KMS-11 (cell line): ENCODE measurements around the gene CAT.

Experiments
- H2AFZ ChIP-seq: fragments of 200-600 bp; sonication (generic); 2 replicates; pipeline ENCODE4 v1.6.1; 2016; ENCODE audit warnings: antibody characterized with exemption, mixed run types, low read depth
- H3K27ac ChIP-seq: fragments of 200-600 bp; sonication (generic); 2 replicates; pipeline ENCODE4 v1.6.1; 2016; ENCODE audit warnings: mild to moderate bottlenecking, mixed run types
- H3K27me3 ChIP-seq: fragments of 200-600 bp; sonication (generic); 2 replicates; pipeline ENCODE4 v1.6.1; 2017; ENCODE audit warnings: mild to moderate bottlenecking, low read depth, mixed run types, moderate library complexity; ENCODE audit not compliant: insufficient read depth
- H3K36me3 ChIP-seq: fragments of 200-600 bp; sonication (generic); 2 replicates; pipeline ENCODE4 v1.6.1; 2017; ENCODE audit warnings: mild to moderate bottlenecking, mixed run types; ENCODE audit not compliant: insufficient read depth
- H3K4me1 ChIP-seq: fragments of 200-600 bp; sonication (generic); 2 replicates; pipeline ENCODE4 v1.6.1; 2016; ENCODE audit warnings: mild to moderate bottlenecking, low read depth, mixed run types; ENCODE audit not compliant: poor library complexity, severe bottlenecking
- H3K4me2 ChIP-seq: fragments of 200-600 bp; sonication (generic); 2 replicates; pipeline ENCODE4 v1.7.0; 2016; ENCODE audit warnings: mild to moderate bottlenecking, mixed run types
- H3K4me3 ChIP-seq: fragments of 200-600 bp; sonication (generic); IDR thresholded peaks from 2 replicates; pipeline ENCODE4 v1.6.1; 2017; ENCODE audit warnings: low read depth, low read length, mixed read lengths; ENCODE audit not compliant: insufficient read depth
- H3K79me2 ChIP-seq: fragments of 200-600 bp; sonication (generic); 2 replicates; pipeline ENCODE4 v1.6.1; 2016; ENCODE audit warnings: low read depth, mixed run types; ENCODE audit not compliant: insufficient read depth
- H3K9ac ChIP-seq: fragments of 200-600 bp; sonication (generic); 2 replicates; pipeline ENCODE4 v1.6.1; 2016; ENCODE audit warnings: mild to moderate bottlenecking, mixed run types
- H4K20me1 ChIP-seq: fragments of 200-600 bp; sonication (generic); 2 replicates; pipeline ENCODE4 v1.6.1; 2016; ENCODE audit warnings: mild to moderate bottlenecking, mixed run types; ENCODE audit not compliant: insufficient read depth
- TF ChIP-seq, protein P1 (sequence below): fragments of 200-600 bp; sonication (generic); conservative IDR thresholded peaks from 2 replicates; pipeline ENCODE4 v1.6.1; 2017; ENCODE audit warnings: low read depth, mild to moderate bottlenecking, antibody characterized with exemption, low read length, moderate library complexity, mixed read lengths

The CAT gene

DNA sequence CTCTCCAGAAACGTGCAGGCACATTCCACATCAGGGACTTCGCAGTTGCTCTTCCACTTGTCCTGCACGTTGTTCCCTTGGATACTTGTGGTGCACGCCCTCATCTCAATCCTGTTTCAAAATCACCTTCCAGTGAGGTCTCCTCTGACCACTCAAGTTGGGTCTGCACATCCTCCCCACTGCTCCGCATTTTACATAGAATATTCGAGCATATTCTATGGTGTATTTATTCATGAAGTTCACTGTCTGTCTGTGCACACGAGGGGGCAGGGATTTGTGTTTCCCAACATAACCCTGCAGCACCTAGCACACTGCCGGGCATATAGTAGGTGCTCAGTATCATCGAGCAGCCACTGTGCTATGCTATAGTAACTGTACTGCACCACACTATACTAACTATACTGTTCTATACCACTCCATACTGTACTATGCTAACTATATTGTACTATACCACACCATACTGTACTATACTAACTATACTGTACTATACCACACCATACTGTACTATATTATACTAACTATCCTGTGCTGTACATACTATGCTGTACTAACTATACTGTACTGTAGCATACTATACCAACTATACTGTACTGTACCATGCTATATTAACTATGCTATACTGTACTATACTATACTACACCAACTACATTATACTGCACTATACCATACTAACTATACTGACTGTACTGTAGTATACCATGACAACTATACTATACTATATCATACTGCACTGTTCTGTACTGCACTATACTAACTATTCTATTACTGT is 44.6 kb downstream of the CAT start:
- H3K4me3 ChIP-seq: no peak overlapping the region
- H3K79me2 ChIP-seq: no peaks in the 10 kb centered on the region
- H3K9ac ChIP-seq: no peak overlapping the region
- no peaks in the 10 kb centered on the region for H3K27me3 ChIP-seq
- no peak overlapping the region for H3K27ac ChIP-seq
- H4K20me1 ChIP-seq: no peaks in the 10 kb centered on the region
- H3K36me3 ChIP-seq: no peaks in the 10 kb centered on the region
- H3K4me1 ChIP-seq: peaks cover 3% of the 10 kb centered on the region
- no peak overlapping the region for H2AFZ ChIP-seq
- TF ChIP-seq, protein P1, sequence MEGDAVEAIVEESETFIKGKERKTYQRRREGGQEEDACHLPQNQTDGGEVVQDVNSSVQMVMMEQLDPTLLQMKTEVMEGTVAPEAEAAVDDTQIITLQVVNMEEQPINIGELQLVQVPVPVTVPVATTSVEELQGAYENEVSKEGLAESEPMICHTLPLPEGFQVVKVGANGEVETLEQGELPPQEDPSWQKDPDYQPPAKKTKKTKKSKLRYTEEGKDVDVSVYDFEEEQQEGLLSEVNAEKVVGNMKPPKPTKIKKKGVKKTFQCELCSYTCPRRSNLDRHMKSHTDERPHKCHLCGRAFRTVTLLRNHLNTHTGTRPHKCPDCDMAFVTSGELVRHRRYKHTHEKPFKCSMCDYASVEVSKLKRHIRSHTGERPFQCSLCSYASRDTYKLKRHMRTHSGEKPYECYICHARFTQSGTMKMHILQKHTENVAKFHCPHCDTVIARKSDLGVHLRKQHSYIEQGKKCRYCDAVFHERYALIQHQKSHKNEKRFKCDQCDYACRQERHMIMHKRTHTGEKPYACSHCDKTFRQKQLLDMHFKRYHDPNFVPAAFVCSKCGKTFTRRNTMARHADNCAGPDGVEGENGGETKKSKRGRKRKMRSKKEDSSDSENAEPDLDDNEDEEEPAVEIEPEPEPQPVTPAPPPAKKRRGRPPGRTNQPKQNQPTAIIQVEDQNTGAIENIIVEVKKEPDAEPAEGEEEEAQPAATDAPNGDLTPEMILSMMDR: no peak
- no peak overlapping the region for H3K4me2 ChIP-seq

DNA sequence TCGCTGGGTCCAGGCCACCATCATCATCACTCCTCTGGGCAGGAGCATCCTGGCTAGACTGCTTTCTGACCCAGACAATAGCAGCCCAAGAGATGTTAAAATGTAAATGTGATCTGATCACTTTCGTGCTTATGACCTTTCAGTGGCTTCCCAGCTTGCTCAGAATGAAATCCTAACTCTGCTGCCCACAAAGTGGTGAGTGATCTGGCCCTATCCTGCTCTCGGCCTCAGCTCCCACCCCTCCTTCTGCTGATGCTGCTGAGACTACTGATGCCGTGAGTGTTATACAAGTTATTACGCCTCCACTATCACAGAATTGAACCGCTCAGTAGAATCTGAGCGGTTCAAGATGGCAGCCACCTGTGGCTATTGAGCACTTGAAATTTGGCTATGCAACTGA is 48.7 kb downstream of the CAT start:
- H3K79me2 ChIP-seq: no peaks in the 10 kb centered on the region
- H3K9ac ChIP-seq: no peak overlapping the region
- H2AFZ ChIP-seq: no peak overlapping the region
- H3K36me3 ChIP-seq: no peaks in the 10 kb centered on the region
- H3K27ac ChIP-seq: no peak overlapping the region
- H3K4me2 ChIP-seq: no peak overlapping the region
- no peaks in the 10 kb centered on the region for H4K20me1 ChIP-seq
- TF ChIP-seq, protein P1: no peak
- H3K27me3 ChIP-seq: no peaks in the 10 kb centered on the region
- no peaks in the 10 kb centered on the region for H3K4me1 ChIP-seq
- no peak overlapping the region for H3K4me3 ChIP-seq

DNA sequence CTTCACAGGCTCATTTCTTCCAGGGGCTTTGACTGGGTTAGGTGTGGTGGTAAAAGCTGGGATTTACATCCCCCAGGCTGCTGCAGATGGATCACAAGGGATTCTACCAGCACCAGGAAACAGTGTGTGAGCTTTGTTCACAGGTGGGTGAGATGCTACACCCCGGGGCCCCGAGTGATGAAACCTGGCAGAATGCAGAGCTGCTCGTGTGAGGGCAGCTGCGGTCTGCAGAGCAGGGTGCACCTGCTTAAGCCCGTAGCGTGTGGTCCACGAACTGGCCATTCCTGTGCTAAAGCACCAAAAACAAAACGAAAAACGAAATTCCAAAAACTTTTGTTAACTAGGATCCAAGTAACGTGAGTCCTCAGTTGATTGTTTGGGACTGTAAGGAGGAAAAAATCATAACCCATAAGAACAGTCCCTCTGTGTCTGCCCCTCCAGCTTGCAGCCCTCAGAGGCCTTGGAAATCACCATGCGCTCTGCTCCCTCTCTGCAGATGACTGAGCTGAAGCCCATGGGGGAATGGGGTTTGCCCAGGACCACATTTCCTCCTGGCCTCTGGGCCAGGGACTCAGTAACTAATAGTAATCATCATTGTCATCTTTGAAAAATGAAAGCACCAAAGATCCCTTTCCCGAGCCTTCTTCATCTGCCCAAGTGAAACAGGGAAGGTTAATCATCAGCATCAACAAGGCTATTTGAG is 50.3 kb downstream of the CAT start:
- Histone ChIP-seq H3K79me2 (no peaks in the 10 kb centered on the region), H3K4me3 (no peak overlapping the region), H3K4me1 (no peaks in the 10 kb centered on the region), H4K20me1 (no peaks in the 10 kb centered on the region), H3K27ac (no peak overlapping the region), H3K27me3 (no peaks in the 10 kb centered on the region), H3K4me2 (no peak overlapping the region), H2AFZ (no peak overlapping the region), H3K36me3 (no peaks in the 10 kb centered on the region), H3K9ac (no peak overlapping the region)
- TF ChIP-seq, protein P1: no peak

DNA sequence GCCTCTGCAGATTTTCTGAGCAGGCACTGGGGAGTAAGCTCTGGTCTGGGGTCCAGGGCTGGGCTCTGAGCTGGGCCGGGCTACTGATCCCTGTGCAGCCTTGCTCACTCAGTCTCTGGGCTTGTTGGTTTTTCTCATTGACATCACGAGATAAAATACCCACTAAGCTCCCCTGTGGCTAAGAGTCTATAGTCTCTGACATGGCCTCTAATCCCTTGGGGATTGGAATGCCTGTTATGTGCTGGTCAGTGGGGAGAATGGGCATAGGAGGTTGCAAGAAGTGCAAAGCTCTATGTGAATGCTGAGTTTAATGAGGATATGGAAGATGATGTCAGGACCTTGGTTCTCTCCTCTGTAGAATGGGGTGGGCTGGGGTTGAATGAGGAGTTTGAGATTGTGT is 51.6 kb downstream of the CAT start:
- Histone ChIP-seq H3K27me3 (no peaks in the 10 kb centered on the region), H3K36me3 (no peaks in the 10 kb centered on the region), H3K4me1 (no peaks in the 10 kb centered on the region), H3K4me3 (no peak overlapping the region), H2AFZ (no peak overlapping the region), H3K79me2 (no peaks in the 10 kb centered on the region), H4K20me1 (no peaks in the 10 kb centered on the region), H3K9ac (no peak overlapping the region), H3K27ac (no peak overlapping the region), H3K4me2 (no peak overlapping the region)
- TF ChIP-seq, protein P1: no peak
